SK-N-SH treated with all-trans-retinoic acid at 6 μM for 48 hours (cell line): ENCODE data around the gene NOL9.

ENCODE experiments used
- ATAC-seq: fragments of 200-7000 bp; cut with Tn5 transposase; 3 replicates; pipeline ENCODE4 v1.9.1; 2020; ENCODE audit warnings: mild to moderate bottlenecking, moderate library complexity
- ARNTL ChIP-seq: fragments of 450-650 bp; formaldehyde crosslinking; IDR thresholded peaks from 2 replicates; pipeline ENCODE4 v1.5.0; 2020; ENCODE audit warnings: low read depth, mild to moderate bottlenecking, moderate library complexity, borderline replicate concordance
- BACH2 ChIP-seq: fragments of 250-450 bp; sonication (Bioruptor Pico); IDR thresholded peaks from 2 replicates; pipeline ENCODE4 v1.9.0; 2021; ENCODE audit warnings: mild to moderate bottlenecking, borderline replicate concordance
- CSDC2 ChIP-seq: fragments of 250-450 bp; sonication (Bioruptor Pico); IDR thresholded peaks from 2 replicates; pipeline ENCODE4 v1.5.0; 2020; ENCODE audit warnings: mild to moderate bottlenecking, moderate library complexity
- CSRNP3 ChIP-seq: fragments of 250-450 bp; sonication (Bioruptor Pico); IDR thresholded peaks from 2 replicates; pipeline ENCODE4 v1.5.1; 2021; ENCODE audit warnings: mild to moderate bottlenecking, moderate library complexity
- ESRRG ChIP-seq: fragments of 250-450 bp; sonication (Bioruptor Pico); IDR thresholded peaks from 2 replicates; pipeline ENCODE4 v1.6.1; 2021; ENCODE audit warnings: mild to moderate bottlenecking
- OSR1 ChIP-seq: fragments of 250-450 bp; sonication (Bioruptor Pico); IDR thresholded peaks from 2 replicates; pipeline ENCODE4 v1.8.0; 2022; ENCODE audit warnings: moderate library complexity, mild to moderate bottlenecking, inconsistent platforms
- PATZ1 ChIP-seq: fragments of 250-450 bp; sonication (Bioruptor Pico); IDR thresholded peaks from 2 replicates; pipeline ENCODE4 v1.8.0; 2020; ENCODE audit warnings: mild to moderate bottlenecking, moderate library complexity, borderline replicate concordance
- POU6F1 ChIP-seq: fragments of 250-450 bp; sonication (Bioruptor Pico); IDR thresholded peaks from 2 replicates; pipeline ENCODE4 v1.8.0; 2021; ENCODE audit warnings: low read depth, mild to moderate bottlenecking, moderate library complexity, borderline replicate concordance
- PPARA ChIP-seq: fragments of 250-450 bp; sonication (Bioruptor Pico); IDR thresholded peaks from 2 replicates; pipeline ENCODE4 v1.5.0; 2020; ENCODE audit warnings: mild to moderate bottlenecking, borderline replicate concordance
- RARB ChIP-seq: fragments of 250-450 bp; sonication (Bioruptor Pico); IDR thresholded peaks from 2 replicates; pipeline ENCODE4 v1.8.0; 2021; ENCODE audit warnings: mild to moderate bottlenecking, moderate library complexity
- SNAI2 ChIP-seq: fragments of 250-450 bp; sonication (Bioruptor Pico); IDR thresholded peaks from 2 replicates; pipeline ENCODE4 v1.5.0; 2020; ENCODE audit warnings: mild to moderate bottlenecking, moderate library complexity
- TCF4 ChIP-seq: fragments of 250-450 bp; sonication (Bioruptor Pico); IDR thresholded peaks from 2 replicates; pipeline ENCODE4 v1.8.0; 2021; ENCODE audit warnings: mild to moderate bottlenecking, moderate library complexity, borderline replicate concordance
- TOX ChIP-seq: fragments of 250-450 bp; sonication (Bioruptor Pico); IDR thresholded peaks from 2 replicates; pipeline ENCODE4 v1.8.0; 2021; ENCODE audit warnings: mild to moderate bottlenecking, moderate library complexity, borderline replicate concordance
- TSHZ2 ChIP-seq: fragments of 250-450 bp; sonication (Bioruptor Pico); IDR thresholded peaks from 2 replicates; pipeline ENCODE4 v1.5.0; 2020; ENCODE audit warnings: mild to moderate bottlenecking, moderate library complexity
- ZC3H10 ChIP-seq: fragments of 250-450 bp; sonication (Bioruptor Pico); IDR thresholded peaks from 2 replicates; pipeline ENCODE4 v1.5.1; 2021; ENCODE audit warnings: mild to moderate bottlenecking, moderate library complexity
- ZFP3 ChIP-seq: fragments of 250-450 bp; sonication (Bioruptor Pico); IDR thresholded peaks from 2 replicates; pipeline ENCODE4 v1.5.0; 2020; ENCODE audit warnings: mild to moderate bottlenecking, moderate library complexity
- ZFP30 ChIP-seq: fragments of 450-650 bp; formaldehyde crosslinking; IDR thresholded peaks from 2 replicates; pipeline ENCODE4 v1.5.0; 2022; ENCODE audit warnings: mild to moderate bottlenecking, moderate library complexity
- ZNF70 ChIP-seq: fragments of 450-650 bp; formaldehyde crosslinking; IDR thresholded peaks from 2 replicates; pipeline ENCODE4 v1.5.0; 2020; ENCODE audit warnings: mild to moderate bottlenecking, moderate library complexity
- ZNF8 ChIP-seq: fragments of 450-650 bp; formaldehyde crosslinking; IDR thresholded peaks from 2 replicates; pipeline ENCODE4 v1.5.0; 2020; ENCODE audit warnings: mild to moderate bottlenecking, moderate library complexity

The NOL9 gene

GRCh38 chr1:6585841-6586240 lies 31.5 kb upstream of the NOL9 start:
- TF ChIP-seq CSDC2 (no peak), TSHZ2 (CRISPR knock-in tag) (no peak), ARNTL (no peak), BACH2 (CRISPR knock-in tag) (no peak), OSR1 (CRISPR knock-in tag) (no peak), TCF4 (no peak), ZFP30 (no peak)
- no peak for ATAC-seq

GRCh38 chr1:6585081-6585722 lies 30.9 kb upstream of the NOL9 start:
- ATAC-seq, result no peak

More at GRCh38 chr1:6585081-6585722, 30.9 kb upstream of the NOL9 start:
- TF ChIP-seq ZFP3 (CRISPR knock-in tag), result no peak
- TF ChIP-seq TOX (CRISPR knock-in tag), result no peak
- no peak for TF ChIP-seq POU6F1
- TF ChIP-seq ZC3H10 (CRISPR knock-in tag), result no peak
- TF ChIP-seq OSR1 (CRISPR knock-in tag), result no peak
- no peak for TF ChIP-seq ZNF8 (CRISPR knock-in tag)
- no peak for TF ChIP-seq ARNTL
- no peak for TF ChIP-seq CSDC2
- no peak for TF ChIP-seq BACH2 (CRISPR knock-in tag)
- TF ChIP-seq PATZ1 (CRISPR knock-in tag), result no peak
- TF ChIP-seq ZNF70 (CRISPR knock-in tag), result no peak
- TF ChIP-seq SNAI2 (CRISPR knock-in tag), result no peak
- TF ChIP-seq ESRRG, result no peak
- no peak for TF ChIP-seq CSRNP3 (CRISPR knock-in tag)
- TF ChIP-seq ZFP30, result no peak
- no peak for TF ChIP-seq PPARA
- TF ChIP-seq RARB (CRISPR knock-in tag), result no peak
- no peak for TF ChIP-seq TSHZ2 (CRISPR knock-in tag)
